Measurements from ENCODE around the gene OSTN. TPM values are rescaled to one million over a fixed set of nuclear protein-coding genes. Genes with fewer than 3 reads are reported as not detected.

The OSTN gene
- polyA plus RNA-seq, 1 donor from 2014 or later, result not detected

DNA sequence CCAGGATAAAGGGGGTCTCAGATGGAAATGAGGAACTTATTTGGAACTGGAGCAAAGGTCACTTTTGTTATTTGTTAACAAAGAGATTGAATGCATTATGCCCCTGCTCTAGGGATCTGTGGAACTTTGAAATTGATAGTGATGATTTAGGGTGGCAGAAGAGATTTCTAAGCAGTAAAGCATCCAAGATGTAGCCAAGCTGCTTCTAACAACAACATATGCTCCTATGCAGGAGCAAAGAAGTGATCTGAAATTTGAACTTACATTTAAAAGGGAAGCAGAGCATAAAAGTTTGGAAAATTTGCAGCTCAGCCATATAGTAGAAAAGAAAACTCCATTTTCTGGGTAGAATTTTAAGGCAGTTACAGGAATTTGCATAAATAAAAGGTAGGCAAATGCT is 99.8 kb downstream of the OSTN start:
- Mint-ChIP-seq H3K27ac (peak overlapping the region; percentile 6 to 84 (median 67)), H3K9me3 (no peaks in the 10 kb centered on the region), H3K36me3 (peaks cover 2% of the 10 kb centered on the region), H3K4me3 (peak overlapping the region in 3 of 4 donors; percentile 21 to 79 (median 73)), H3K27me3 (no peaks in the 10 kb centered on the region), H3K4me1 (peaks cover 37 to 41% (median 41%) of the 10 kb centered on the region in 3 donors)

DNA sequence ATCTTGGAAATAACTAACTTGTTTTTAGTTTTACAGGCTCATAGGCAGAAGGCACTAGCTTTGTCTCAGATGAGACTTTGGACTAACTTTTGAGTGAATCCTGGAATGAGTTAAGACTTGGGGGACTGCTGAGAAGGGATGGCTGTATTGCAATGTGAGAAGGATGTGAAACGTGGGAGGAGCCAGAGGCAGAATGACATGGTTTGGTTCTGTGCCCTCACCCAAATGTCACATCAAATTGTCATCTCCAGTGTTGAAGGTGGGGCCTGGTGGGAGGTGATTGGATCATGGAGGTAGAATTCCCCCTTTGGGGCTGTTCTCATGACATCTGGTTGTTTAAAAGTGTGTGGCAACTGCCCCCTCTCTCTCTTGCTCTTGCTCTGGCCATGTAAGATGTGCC is 101.4 kb downstream of the OSTN start:
- Mint-ChIP-seq H3K36me3 (peaks cover 5% of the 10 kb centered on the region), H3K27me3 (no peaks in the 10 kb centered on the region), H3K9me3 (no peaks in the 10 kb centered on the region), H3K27ac (peak overlapping the region; percentile 65 to 93 (median 87)), H3K4me3 (peak overlapping the region in 3 of 4 donors; percentile 55 to 81 (median 63)), H3K4me1 (peaks cover 37 to 47% (median 40%) of the 10 kb centered on the region in 3 donors)

DNA sequence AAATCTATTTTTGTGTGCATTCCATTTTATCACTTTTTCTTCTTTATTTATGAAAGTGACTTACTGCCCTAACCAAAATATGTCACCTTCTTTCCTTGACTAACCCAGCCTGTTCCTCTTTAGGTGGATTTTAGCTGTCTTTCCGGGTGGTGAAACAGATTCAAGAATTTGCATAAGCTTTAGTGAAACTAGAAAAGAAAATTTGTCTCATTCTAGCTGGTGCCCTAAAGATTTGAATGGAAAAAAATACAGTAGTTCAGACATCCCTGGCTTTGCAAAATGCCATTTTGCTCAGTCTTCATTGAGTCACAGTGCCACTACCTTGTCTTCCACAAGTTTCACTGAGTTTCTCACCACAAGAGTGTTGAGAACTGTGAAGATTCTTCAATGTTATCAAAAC is 102.0 kb downstream of the OSTN start:
- Mint-ChIP-seq H3K27me3 (no peaks in the 10 kb centered on the region), H3K4me1 (peaks cover 37 to 49% (median 40%) of the 10 kb centered on the region in 3 donors), H3K9me3 (no peaks in the 10 kb centered on the region), H3K36me3 (peaks cover 5% of the 10 kb centered on the region), H3K27ac (peak overlapping the region; percentile 65 to 93 (median 87)), H3K4me3 (peak overlapping the region; percentile 32 to 81 (median 59))

DNA sequence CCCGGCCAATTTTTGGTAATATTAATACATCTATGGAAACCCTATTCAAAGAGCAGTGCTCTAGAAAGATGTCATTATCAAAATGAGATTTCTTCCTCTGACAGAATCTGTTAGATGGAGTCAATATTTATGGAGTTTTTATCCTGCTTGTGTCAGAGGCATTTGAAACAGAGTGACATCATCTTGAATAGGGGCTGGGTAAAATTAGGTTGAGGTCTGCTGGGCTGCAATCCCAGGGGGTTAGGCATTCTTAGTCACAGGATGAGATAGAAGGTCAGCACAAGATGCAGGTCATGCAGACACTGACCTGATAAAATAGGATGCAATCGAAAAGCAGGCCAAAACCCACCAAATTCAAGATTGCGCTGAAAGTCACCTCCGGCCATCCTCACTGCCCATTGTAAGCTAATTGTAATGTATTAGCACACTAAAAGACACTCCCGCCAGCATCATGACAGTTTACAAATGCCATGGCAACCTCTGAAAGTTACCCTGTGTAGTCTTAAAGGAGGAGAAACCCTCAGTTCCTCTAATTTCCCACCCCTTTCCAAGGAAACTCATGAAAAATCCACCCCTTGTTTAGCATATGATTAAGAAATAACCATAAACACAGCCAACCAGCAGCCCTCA is 102.9 kb downstream of the OSTN start:
- peaks cover 5% of the 10 kb centered on the region for H3K36me3 Mint-ChIP-seq
- H3K27me3 Mint-ChIP-seq, result no peaks in the 10 kb centered on the region
- H3K4me3 Mint-ChIP-seq, result peak overlapping the region in 2 of 4 donors; percentile 4 to 5
- H3K9me3 Mint-ChIP-seq, result no peaks in the 10 kb centered on the region
- peak overlapping the region in 1 of 3 donors; percentile 79 for H3K27ac Mint-ChIP-seq
- H3K4me1 Mint-ChIP-seq, result peaks cover 37 to 49% (median 40%) of the 10 kb centered on the region in 3 donors

DNA sequence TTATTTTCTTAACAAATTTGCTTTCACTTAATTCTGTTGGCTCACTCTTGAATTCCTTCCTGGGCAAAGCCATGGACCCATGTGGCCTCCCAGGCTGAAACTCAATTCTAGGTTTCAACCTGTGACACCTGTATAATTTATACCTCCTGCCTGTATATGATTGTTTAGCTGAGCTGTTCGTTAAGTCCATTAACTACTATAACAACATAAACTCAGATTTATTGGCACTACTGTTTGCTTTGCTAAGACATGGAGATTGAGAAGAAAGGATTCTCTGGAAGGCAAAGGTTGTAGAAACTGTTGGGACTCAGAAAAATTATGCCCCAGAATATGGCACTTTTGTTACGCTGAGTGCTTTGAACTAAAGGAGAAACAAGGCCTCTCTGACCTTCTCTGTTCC is 103.4 kb downstream of the OSTN start:
- Mint-ChIP-seq H3K9me3 (no peaks in the 10 kb centered on the region), H3K4me1 (peaks cover 31 to 49% (median 40%) of the 10 kb centered on the region in 3 donors), H3K27me3 (no peaks in the 10 kb centered on the region), H3K36me3 (peaks cover 5% of the 10 kb centered on the region), H3K4me3 (peak overlapping the region in 1 of 4 donors; percentile 4), H3K27ac (peak overlapping the region; percentile 0 to 79 (median 68))

DNA sequence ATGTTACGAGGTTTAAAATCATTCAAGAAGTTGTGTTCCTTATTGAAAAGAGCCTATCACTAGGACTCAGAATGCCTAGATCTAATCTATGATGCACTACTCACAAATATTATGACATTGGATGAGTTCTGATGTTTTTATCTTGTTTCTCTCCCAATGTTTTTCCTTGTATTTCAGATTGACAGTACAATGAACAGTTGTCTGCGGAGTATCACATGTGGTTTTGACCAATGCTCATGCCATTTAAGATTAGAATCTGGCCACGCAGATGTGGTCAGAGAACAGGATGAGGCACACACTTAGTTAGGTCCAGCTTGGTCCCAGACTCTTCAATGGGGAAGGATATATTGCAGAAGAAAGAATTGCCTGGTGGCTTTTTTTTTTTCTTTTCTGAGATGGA is 104.6 kb downstream of the OSTN start:
- Mint-ChIP-seq H3K27ac (no peak overlapping the region), H3K4me1 (peaks cover 25 to 45% (median 35%) of the 10 kb centered on the region in 3 donors), H3K9me3 (no peaks in the 10 kb centered on the region)

DNA sequence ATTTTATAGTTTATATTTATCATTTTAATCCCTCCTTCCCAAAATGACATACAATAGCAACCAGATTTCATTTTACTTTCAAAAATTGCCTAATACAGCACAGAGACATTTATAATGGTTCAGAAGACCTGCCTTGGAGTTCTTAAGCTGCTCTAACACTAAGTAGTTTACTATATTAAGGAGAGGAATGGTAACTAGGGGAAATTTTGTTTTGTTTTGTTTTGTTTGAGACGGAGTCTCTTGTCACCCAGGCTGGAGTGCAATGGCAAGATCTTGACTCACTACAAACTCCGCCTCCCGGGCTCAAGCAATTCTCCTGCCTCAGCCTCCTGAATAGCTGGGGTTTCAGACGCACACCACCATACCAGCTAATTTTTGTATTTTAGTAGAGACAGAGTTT is 107.4 kb downstream of the OSTN start:
- H3K9me3 Mint-ChIP-seq, result no peaks in the 10 kb centered on the region
- peaks cover 5% of the 10 kb centered on the region for H3K36me3 Mint-ChIP-seq
- no peaks in the 10 kb centered on the region for H3K27me3 Mint-ChIP-seq

More for the DNA sequence above, 104.6 kb downstream of the OSTN start:
- H3K27me3 Mint-ChIP-seq, result no peaks in the 10 kb centered on the region
- H3K36me3 Mint-ChIP-seq, result peaks cover 5% of the 10 kb centered on the region
- H3K4me3 Mint-ChIP-seq, result no peak overlapping the region

DNA sequence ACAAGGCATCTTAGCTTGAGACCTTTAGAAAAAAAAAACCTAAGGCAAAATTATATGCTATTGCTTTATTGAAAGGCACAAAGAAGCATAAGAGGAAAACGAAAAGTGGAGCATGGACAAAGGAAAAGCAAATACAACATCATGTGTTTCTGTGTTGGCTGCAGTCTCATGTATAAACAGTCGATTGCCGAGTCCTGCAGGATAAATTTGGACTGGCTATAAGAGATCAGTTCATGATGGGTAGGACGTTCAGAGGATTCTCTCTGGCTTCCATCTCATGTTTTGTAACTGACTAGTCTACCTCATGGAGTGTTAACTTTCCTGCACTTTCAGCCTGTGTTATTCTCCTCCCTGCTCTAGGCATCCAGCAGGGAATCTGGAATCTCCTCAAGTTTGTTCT is 108.3 kb downstream of the OSTN start:
- no peaks in the 10 kb centered on the region for H3K9me3 Mint-ChIP-seq
- H3K27me3 Mint-ChIP-seq, result no peaks in the 10 kb centered on the region
- H3K4me1 Mint-ChIP-seq, result peaks cover 5 to 24% (median 5%) of the 10 kb centered on the region in 3 donors
- no peak overlapping the region for H3K4me3 Mint-ChIP-seq
- no peak overlapping the region for H3K27ac Mint-ChIP-seq
- peaks cover 5% of the 10 kb centered on the region for H3K36me3 Mint-ChIP-seq

More for the DNA sequence above, 107.4 kb downstream of the OSTN start:
- Mint-ChIP-seq H3K27ac (no peak overlapping the region), H3K4me1 (peaks cover 5 to 30% (median 12%) of the 10 kb centered on the region in 3 donors), H3K4me3 (no peak overlapping the region)

DNA sequence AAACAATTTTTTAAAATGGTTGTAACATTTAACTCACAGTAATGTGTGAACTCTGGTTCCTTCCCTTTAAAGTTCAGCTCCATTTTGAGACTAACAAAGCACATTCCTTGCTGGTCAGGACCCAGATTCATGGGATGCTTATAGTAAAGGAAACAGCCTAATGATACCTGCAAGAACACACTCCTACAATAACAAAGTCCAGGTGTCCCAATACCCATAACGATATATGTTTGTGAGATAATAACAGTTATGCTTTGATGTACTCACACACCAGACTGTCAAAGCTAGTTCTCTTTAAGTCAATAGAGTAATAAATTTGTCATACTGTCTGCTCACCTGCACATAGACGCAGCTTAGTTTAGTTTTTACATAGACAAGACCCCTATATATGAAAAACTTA is 114.3 kb downstream of the OSTN start:
- Mint-ChIP-seq H3K9me3 (no peaks in the 10 kb centered on the region), H3K4me3 (no peak overlapping the region), H3K27ac (no peak overlapping the region), H3K36me3 (no peaks in the 10 kb centered on the region), H3K4me1 (no peaks in the 10 kb centered on the region), H3K27me3 (no peaks in the 10 kb centered on the region)

DNA sequence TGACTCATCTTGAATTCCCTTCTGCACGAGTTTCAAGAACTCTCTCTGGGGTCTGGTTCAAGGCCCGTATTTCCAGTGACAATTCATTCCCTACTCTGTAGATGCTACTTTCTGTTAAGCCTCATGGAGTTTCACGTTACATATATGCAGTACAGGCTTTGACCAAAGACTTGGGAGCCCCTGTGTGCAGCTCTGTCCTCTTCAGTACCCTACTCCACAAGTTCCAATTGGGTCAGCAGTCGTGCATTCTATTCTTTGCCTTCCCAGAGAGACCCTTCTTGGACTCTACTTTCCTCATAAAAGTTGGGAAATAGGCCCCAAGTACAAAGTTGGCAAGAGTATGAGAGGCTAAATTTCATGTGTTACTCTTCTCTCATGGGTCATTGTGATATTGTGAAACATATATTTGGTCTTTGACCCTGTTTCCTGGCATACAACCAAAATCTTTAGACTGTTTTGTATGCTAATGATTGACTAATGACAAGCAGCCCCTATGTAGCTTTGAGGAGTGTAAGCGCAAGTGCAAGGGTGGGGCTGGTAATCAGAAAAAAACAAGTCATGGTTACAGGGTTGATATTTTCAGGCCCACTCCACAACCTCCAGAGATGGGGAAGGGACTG is 115.2 kb downstream of the OSTN start:
- no peaks in the 10 kb centered on the region for H3K36me3 Mint-ChIP-seq
- no peak overlapping the region for H3K4me3 Mint-ChIP-seq
- no peaks in the 10 kb centered on the region for H3K27me3 Mint-ChIP-seq
- no peaks in the 10 kb centered on the region for H3K4me1 Mint-ChIP-seq
- H3K27ac Mint-ChIP-seq, result no peak overlapping the region
- H3K9me3 Mint-ChIP-seq, result no peaks in the 10 kb centered on the region

Other genes starting within 250 kb of the OSTN start
- gene CCDC50, start 130.2 kb downstream of the OSTN start, polyA plus RNA-seq, result 98.9 TPM
- 4.2 TPM for gene UTS2B, start 131.3 kb downstream of the OSTN start, polyA plus RNA-seq